ENCODE measurements around the gene TSPO.

DNA sequence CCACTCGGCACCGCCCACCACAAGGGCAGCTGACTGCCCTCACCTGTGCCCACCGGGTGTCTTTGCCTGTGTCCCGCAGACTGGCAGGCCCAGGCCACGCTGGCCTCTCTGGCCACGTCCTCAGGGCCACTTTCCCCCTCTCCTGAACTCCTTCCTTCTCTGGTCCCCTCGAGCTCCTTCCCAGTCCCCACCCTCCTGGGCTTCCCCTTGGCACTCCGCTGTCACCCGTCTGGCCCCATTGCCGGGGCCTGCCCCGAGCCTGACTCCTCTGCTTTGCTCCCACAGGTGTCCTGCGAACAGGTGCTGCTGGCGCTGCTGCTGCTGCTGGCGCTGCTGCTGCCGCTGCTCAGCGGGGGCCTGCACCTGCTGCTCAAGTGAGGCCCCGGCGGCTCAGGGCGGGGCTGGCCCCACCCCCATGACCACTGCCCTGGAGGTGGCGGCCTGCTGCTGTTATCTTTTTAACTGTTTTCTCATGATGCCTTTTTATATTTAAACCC, 22.4 kb upstream of the TSPO start:
- TF ChIP-seq, protein P1, sequence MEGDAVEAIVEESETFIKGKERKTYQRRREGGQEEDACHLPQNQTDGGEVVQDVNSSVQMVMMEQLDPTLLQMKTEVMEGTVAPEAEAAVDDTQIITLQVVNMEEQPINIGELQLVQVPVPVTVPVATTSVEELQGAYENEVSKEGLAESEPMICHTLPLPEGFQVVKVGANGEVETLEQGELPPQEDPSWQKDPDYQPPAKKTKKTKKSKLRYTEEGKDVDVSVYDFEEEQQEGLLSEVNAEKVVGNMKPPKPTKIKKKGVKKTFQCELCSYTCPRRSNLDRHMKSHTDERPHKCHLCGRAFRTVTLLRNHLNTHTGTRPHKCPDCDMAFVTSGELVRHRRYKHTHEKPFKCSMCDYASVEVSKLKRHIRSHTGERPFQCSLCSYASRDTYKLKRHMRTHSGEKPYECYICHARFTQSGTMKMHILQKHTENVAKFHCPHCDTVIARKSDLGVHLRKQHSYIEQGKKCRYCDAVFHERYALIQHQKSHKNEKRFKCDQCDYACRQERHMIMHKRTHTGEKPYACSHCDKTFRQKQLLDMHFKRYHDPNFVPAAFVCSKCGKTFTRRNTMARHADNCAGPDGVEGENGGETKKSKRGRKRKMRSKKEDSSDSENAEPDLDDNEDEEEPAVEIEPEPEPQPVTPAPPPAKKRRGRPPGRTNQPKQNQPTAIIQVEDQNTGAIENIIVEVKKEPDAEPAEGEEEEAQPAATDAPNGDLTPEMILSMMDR (IDR thresholded peaks at IDR 0.05): no peak
- no peak for TF ChIP-seq POLR2A (IDR thresholded peaks at IDR 0.05)
